Skeletal muscle tissue (tissue), 4 donors: ENCODE data around the gene GET3. TPM values are rescaled to one million over a fixed set of nuclear protein-coding genes. Genes with fewer than 3 reads are reported as not detected.
A peak's percentile ranks its signal among the peaks of the same experiment; 100 is the strongest.

ENCODE experiments used
- H3K27ac ChIP-seq: one replicate; pipeline ENCODE4 v1.7.0; 2013; ENCODE audit warnings: mild to moderate bottlenecking, low read depth, low read length, inconsistent platforms
- H3K27me3 ChIP-seq, 3 donors: one replicate each; pipeline ENCODE4 v1.7.0; 2013; ENCODE audit warnings: low read length in 3 of 3; ENCODE audit not compliant: control insufficient read depth in 3 of 3, insufficient read depth in 3 of 3
- H3K36me3 ChIP-seq, 3 donors: one replicate each; pipeline ENCODE4 v1.7.0; 2013; ENCODE audit warnings: low read length in 3 of 3; ENCODE audit not compliant: control insufficient read depth in 3 of 3, insufficient read depth in 3 of 3
- H3K4me1 ChIP-seq, 3 donors: one replicate each; pipeline ENCODE4 v1.7.0; 2013; ENCODE audit warnings: low read length in 3 of 3, mild to moderate bottlenecking in 3 of 3; ENCODE audit not compliant: control insufficient read depth in 3 of 3, insufficient read depth in 3 of 3
- H3K4me3 ChIP-seq, 3 donors: one replicate each; pipeline ENCODE4 v1.7.0; 2013; ENCODE audit warnings: low read length in 3 of 3
- H3K9ac ChIP-seq, 3 donors: one replicate each; pipeline ENCODE4 v1.7.0; 2013; ENCODE audit warnings: low read length in 3 of 3, mild to moderate bottlenecking in 3 of 3, moderate library complexity in 2 of 3, low read depth in 1 of 3
- H3K9me3 ChIP-seq, 3 donors: one replicate each; pipeline ENCODE4 v1.7.0; 2013; ENCODE audit warnings: low read length in 3 of 3; ENCODE audit not compliant: control insufficient read depth in 3 of 3
- total RNA-seq: library from RNA; depleted of rRNA; stranded (reverse); fragments of >200 nt; gene quantifications from one replicate; pipeline ENCODE4 v1.2.3, GENCODE V29; 2014
- donor health status: Osteomylitis.

The GET3 gene
- total RNA-seq, 1 donor from 2014 or later = 53.8 TPM

DNA sequence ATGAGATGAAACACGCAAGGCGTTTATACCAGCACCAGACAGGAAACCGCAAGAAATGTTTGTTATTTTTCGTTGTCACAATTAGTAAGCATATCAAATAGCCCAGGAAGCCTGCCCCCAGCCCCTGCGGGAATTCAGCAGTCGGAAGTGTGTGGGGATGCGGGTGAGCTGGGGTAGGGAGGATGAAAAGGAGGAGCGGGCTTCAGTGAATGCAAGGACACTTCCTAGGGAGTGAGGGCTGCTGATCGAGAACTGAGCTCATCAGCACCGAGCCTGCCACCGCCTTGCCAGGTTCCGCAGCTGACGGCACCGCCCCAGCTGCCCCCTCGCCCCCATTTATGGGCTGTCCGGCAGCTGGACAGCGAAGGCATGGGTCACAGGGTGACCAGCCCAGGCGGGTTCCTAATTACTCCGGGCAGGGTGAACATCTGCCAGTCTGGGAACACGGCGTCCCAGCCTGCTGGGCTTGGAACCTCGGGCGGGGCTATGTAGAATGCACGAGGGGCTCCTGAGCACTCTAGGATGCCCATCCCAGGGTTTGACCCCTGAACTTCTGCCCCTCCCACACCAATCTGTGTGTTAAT is 12.7 kb downstream of the GET3 start:
- Histone ChIP-seq H3K9ac (no peak overlapping the region), H3K27ac (no peak overlapping the region), H3K9me3 (peaks cover 2 to 5% (median 4%) of the 10 kb centered on the region in 3 donors), H3K36me3 (peaks cover 25 to 30% (median 28%) of the 10 kb centered on the region in 3 donors), H3K4me3 (no peak overlapping the region), H3K4me1 (peaks cover 2 to 8% (median 7%) of the 10 kb centered on the region in 3 donors), H3K27me3 (peaks cover 33 to 64% (median 44%) of the 10 kb centered on the region in 3 donors)

DNA sequence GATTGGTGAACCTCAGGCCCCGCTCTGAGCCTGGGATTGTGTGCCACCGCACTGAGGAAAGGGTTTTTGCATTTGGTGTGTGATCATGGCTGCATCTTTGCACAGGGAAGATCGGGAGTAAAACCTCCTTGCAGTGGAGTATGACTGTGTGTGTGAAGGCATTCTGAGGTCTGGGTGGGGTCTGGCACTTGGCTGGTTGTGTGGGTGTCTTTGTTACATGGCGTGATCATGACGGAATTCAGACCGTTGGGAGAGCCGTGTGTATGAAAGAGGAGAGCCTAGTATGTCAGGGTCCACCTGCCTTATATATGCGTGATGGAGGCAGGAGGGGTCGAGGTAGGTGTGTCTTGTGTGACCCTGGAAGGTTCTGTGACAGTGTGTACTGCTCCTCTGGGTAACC is 13.6 kb downstream of the GET3 start:
- Histone ChIP-seq H3K4me3 (no peak overlapping the region), H3K9me3 (peaks cover 2 to 5% (median 4%) of the 10 kb centered on the region in 3 donors), H3K27me3 (peaks cover 33 to 69% (median 50%) of the 10 kb centered on the region in 3 donors), H3K36me3 (peaks cover 17 to 22% (median 20%) of the 10 kb centered on the region in 3 donors), H3K27ac (no peak overlapping the region), H3K9ac (no peak overlapping the region), H3K4me1 (peaks cover 2 to 8% (median 7%) of the 10 kb centered on the region in 3 donors)

DNA sequence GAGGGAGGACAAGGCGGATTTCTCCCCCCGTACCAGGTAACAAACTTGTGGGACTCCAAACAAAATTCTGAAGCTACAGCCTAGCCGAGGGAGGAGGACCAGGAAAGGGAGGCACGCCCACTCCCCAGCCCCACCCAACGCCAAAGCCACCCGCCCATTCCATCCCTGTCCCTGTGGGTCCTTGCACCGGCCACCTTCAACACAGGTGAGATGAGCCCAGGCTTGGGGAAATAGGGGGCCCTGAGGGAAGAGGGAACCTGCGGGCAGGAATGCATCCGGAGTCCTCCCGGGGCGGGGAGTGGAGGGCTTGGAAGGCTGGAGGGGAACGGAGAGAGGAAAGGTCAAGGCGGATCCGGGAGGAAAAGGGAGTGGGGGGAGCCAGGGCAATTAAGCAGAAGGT is 14.3 kb downstream of the GET3 start, which contains the start of gene BEST2:
BEST2 (plus strand) TSS at position 157 of the 400 bp plus-strand sequence. CDS start 802 bp downstream, outside the sequence.
- H3K9ac ChIP-seq = no peak within 1 kb of the TSS
- peaks cover 33 to 69% (median 56%) of the 10 kb centered on the region in 3 donors for H3K27me3 ChIP-seq
- no peak within 1 kb of the TSS for H3K4me3 ChIP-seq
- peaks cover 12 to 16% (median 14%) of the 10 kb centered on the region in 3 donors for H3K36me3 ChIP-seq
- H3K4me1 ChIP-seq = peaks cover 2 to 8% (median 7%) of the 10 kb centered on the region in 3 donors
- H3K9me3 ChIP-seq = peaks cover 2 to 5% (median 4%) of the 10 kb centered on the region in 3 donors
- no peak within 1 kb of the TSS for H3K27ac ChIP-seq

DNA sequence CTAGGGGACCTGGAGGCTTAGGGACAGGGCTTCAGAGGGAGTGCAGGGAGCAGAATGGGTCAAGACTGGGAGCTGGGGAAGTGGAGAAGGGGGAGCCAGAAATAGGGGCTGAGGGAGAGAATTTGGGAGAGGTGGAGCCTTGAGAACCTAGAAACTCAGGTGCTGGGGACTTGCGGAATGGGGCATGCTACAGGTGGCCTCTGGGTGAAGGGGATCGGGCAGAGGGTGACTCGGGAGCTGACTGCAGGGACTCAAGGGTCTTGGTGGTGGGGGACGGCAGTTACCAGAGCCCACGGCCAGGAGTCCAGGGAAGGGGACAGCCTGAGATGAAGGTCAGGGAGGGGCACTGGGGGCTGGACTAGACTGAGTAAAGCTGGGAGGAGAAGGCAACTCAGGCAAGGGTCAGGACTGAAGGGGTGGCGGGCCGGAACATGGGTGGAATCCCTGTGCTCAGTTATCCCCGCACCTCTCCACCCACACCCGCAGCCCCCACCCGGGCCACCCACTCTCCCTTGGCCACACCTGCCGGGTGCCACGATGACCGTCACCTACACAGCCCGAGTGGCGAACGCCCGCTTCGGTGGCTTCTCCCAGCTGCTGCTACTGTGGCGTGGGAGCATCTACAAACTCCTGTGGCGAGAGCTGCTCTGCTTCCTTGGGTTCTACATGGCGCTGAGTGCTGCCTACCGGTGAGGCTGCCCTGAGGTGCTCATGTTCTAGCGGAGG is 14.9 kb downstream of the GET3 start:
- peaks cover 2 to 8% (median 7%) of the 10 kb centered on the region in 3 donors for H3K4me1 ChIP-seq
- no peak overlapping the region for H3K4me3 ChIP-seq
- peaks cover 9 to 12% (median 10%) of the 10 kb centered on the region in 3 donors for H3K36me3 ChIP-seq
- peaks cover 2 to 5% (median 4%) of the 10 kb centered on the region in 3 donors for H3K9me3 ChIP-seq
- no peak overlapping the region for H3K27ac ChIP-seq
- H3K27me3 ChIP-seq = peaks cover 33 to 66% (median 56%) of the 10 kb centered on the region in 3 donors
- no peak overlapping the region for H3K9ac ChIP-seq

DNA sequence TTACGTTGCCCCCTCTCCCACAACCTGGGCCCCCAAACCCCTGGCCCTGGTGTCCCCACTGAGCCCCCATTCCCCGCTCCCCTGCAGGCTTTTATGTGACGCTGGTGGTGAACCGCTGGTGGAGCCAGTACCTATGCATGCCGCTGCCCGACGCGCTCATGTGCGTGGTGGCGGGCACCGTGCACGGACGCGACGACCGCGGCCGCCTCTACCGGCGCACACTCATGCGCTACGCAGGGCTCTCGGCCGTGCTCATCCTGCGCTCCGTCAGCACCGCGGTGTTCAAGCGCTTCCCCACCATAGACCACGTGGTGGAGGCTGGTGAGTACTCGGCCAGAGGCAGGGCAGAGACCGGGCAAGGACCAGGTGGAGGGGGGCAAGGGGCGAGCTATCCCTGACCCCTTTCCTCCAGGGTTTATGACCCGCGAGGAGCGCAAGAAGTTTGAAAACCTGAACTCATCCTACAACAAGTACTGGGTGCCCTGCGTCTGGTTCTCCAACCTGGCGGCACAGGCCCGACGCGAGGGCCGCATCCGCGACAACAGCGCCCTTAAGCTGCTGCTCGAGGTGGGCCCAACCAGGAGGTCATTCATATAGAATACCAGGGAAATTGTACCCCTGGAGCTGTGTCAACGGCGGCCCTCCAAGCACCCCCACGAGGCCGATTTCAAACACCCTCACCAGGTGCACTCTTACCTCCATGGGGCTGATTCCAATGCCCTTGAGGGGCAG is 17.3 kb downstream of the GET3 start:
- no peaks in the 10 kb centered on the region for H3K9me3 ChIP-seq
- peaks cover 31 to 51% (median 48%) of the 10 kb centered on the region in 3 donors for H3K27me3 ChIP-seq
- no peak overlapping the region for H3K27ac ChIP-seq
- H3K9ac ChIP-seq = no peak overlapping the region
- no peak overlapping the region for H3K4me3 ChIP-seq
- peaks cover 6 to 15% (median 8%) of the 10 kb centered on the region in 3 donors for H3K4me1 ChIP-seq
- no peaks in the 10 kb centered on the region for H3K36me3 ChIP-seq

DNA sequence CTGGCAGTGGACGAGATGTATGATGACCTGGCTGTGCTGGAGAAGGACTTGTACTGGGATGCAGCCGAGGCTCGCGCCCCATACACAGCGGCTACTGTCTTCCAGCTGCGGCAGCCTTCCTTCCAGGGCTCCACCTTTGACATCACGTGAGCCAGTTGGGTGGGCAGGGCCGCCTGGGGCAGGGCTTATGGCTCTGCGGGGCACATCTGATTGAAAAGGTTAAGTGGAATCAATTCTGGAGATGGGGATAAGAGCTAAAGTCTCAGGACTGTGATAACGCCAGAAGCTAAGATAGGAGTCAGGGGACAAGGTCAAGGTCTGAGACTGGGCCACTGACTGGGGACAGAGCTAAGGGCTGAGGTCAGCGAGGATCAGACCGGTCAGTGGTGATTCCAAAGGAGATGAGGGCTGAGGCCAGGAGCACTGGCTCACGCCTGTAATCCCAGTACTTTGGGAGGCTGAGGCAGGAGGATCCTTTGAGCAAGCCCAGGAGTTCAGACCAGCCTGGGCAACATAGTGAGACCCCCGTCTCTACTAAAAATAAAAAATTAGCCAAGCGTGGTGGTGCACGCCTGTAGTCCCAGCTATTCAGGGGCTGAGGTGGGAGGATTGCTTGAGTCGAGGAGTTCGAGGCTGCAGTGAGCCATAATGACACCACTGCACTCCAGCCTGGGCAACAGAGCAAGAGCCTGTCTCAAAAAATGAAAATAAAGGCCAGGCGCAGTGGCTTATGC is 19.0 kb downstream of the GET3 start:
- H3K27me3 ChIP-seq = peaks cover 22 to 35% (median 32%) of the 10 kb centered on the region in 3 donors
- H3K4me1 ChIP-seq = peaks cover 0 to 7% (median 5%) of the 10 kb centered on the region in 3 donors
- H3K9ac ChIP-seq = no peak overlapping the region
- no peaks in the 10 kb centered on the region for H3K9me3 ChIP-seq
- no peak overlapping the region for H3K27ac ChIP-seq
- no peak overlapping the region for H3K4me3 ChIP-seq
- peaks cover 0 to 2% (median 0%) of the 10 kb centered on the region in 3 donors for H3K36me3 ChIP-seq

DNA sequence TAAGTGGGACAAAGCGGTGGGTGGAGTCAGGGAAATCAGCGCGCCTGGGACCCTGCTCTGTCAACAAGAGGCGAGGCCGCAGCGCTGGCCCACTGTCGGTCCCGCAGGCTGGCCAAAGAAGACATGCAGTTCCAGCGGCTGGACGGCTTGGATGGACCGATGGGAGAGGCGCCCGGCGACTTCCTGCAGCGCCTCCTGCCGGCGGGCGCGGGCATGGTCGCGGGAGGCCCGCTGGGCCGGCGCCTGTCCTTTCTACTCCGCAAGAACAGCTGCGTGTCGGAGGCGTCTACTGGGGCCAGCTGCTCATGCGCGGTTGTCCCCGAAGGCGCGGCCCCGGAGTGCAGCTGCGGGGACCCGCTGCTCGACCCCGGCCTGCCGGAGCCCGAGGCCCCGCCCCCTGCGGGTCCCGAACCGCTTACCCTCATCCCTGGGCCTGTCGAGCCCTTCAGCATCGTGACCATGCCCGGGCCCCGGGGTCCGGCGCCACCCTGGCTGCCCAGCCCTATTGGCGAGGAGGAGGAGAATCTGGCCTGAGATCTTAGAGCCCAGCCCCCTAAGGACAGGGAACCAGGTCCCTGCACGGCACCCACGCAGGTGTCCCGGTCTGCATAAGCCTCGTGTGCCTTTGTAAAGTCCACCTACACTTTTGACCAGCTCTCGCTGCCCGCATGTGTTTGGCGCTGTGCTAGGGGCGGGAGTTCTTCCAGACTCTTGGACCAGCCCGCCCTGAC is 20.4 kb downstream of the GET3 start:
- Histone ChIP-seq H3K4me1 (peaks cover 0 to 7% (median 6%) of the 10 kb centered on the region in 3 donors), H3K9me3 (no peaks in the 10 kb centered on the region), H3K27ac (no peak overlapping the region), H3K9ac (peak overlapping the region in 1 of 3 donors; percentile 62), H3K4me3 (peak overlapping the region; percentile 26 to 54 (median 43)), H3K36me3 (peaks cover 0 to 6% (median 0%) of the 10 kb centered on the region in 3 donors), H3K27me3 (peaks cover 12 to 25% (median 22%) of the 10 kb centered on the region in 3 donors)

DNA sequence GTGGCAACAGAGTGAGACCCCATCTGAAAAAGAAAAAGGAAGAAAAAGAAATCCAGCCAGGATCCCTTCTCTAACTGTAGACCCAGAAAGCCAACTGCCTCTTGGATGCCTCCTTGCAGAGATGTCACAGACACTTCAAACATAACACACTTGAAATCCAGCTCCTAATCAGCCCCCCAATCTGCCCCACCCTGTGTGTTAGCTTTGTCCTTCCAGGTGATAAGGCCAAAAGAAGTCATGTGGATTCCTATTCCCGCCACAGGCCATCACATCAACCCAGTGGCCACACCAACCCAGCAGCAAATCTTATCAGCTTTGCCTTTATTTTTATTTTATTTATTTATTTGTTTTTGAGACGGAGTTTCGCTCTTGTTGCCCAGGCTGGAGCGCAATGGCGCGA is 22.4 kb downstream of the GET3 start:
- no peak overlapping the region for H3K9ac ChIP-seq
- no peak overlapping the region for H3K27ac ChIP-seq
- peaks cover 0 to 14% (median 7%) of the 10 kb centered on the region in 3 donors for H3K4me1 ChIP-seq
- peaks cover 8 to 12% (median 11%) of the 10 kb centered on the region in 3 donors for H3K36me3 ChIP-seq
- no peaks in the 10 kb centered on the region for H3K9me3 ChIP-seq
- no peak overlapping the region for H3K4me3 ChIP-seq
- peaks cover 2 to 14% (median 8%) of the 10 kb centered on the region in 3 donors for H3K27me3 ChIP-seq

DNA sequence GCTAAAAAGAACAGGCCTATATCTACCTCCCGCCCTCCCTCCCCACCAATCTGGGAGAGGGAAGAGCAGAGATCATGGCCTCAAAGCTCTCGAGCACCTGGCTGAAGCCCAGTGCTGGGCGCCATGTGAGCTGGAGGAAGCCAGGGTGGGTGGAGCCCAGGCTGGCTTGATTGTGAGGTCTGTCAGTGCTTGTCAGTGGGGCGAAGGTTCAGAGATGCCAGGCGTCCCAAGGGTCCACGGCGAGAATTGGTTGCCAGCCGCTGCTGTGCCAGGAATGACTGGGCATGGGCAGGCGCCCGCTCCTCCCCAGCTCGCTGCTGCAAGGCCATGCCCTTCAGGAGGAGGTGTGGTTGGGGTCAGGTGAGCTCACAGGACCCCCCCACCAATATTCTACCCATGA is 25.8 kb downstream of the GET3 start:
- Histone ChIP-seq H3K27me3 (no peaks in the 10 kb centered on the region), H3K4me3 (no peak overlapping the region), H3K4me1 (peaks cover 0 to 10% (median 8%) of the 10 kb centered on the region in 3 donors), H3K36me3 (peaks cover 16 to 35% (median 28%) of the 10 kb centered on the region in 3 donors), H3K27ac (no peak overlapping the region), H3K9me3 (no peaks in the 10 kb centered on the region), H3K9ac (peak overlapping the region in 1 of 3 donors; percentile 40)
